ENCODE measurements around the gene HTR1B.

The HTR1B gene, protein sequence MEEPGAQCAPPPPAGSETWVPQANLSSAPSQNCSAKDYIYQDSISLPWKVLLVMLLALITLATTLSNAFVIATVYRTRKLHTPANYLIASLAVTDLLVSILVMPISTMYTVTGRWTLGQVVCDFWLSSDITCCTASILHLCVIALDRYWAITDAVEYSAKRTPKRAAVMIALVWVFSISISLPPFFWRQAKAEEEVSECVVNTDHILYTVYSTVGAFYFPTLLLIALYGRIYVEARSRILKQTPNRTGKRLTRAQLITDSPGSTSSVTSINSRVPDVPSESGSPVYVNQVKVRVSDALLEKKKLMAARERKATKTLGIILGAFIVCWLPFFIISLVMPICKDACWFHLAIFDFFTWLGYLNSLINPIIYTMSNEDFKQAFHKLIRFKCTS

DNA sequence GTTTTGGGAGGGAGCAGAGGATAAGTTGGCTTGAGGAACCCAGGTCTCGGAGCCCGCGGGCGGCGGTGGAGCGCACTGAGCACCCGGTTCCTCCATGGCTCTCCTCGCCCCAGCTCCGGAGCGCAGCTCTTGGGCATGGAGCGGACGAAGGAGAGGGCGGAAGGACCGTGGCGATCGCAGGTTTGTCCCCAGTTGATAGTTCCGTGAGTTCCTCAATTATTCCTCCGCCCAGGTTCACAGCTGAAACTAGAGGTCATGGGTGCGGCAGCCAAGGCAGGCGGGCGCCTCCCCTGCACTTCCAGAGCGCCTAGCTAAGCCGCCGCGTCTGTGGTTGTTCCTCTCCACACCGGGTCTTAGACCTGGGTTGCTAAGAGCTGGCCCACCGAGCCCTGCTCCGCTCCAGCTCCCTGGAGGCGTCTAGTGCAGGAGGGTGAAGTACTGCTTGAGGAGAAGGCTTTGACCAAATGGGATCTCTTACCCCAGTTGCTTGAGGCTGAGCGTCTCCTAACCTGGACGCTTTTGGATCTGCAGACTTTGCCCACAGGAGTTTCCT is at the start of gene HTR1B:
HTR1B (minus strand) TSS at position 184 of the 553 bp plus-strand sequence; CDS start at position 96, 88 bp downstream.
- no peak for DNase-seq (ENCODE audit: low read depth)

DNA sequence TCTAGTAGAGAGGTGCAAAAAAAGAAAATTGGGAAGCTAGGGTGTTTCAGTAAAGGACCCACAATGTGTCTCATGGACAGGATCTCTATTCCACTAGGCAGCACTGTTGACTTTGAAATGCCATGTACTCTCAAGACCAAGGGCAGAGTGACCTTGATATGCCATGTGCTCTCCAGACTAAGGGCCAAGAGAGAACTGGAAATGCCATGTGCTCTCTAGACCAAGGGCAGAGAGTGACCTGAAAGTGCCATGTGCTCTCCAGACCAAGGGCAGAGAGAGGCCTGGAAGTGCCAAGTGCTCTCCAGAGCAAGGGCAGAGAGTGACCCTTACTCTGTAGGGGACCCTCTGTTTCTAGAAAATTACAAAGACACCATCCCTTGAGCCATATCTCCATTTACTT is 49.3 kb upstream of the HTR1B start:
- no peak for DNase-seq (ENCODE audit: low read depth)

- no peak for DNase-seq (ENCODE audit: low read depth)
Measured at GRCh38 chr6:77511860-77512259, 48.6 kb upstream of the HTR1B start.

DNA sequence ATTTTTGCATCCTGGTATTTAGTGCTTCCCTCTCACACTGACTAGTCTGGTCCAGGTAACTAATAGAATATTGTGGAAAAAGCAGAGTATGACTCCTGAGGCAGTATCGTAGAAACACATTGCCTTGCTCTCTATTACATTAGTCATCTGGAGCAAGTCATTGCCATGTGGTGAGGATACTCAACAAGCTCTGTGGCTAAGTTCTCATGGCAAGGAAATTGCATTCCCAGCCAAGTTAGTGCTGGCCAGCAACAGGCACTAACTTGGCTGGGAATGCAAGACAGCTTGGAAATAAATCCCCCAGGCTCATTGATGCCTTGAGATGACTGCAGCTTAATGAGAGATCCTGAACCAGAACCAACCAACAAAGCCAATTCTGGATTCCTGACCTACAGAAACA is 39.7 kb upstream of the HTR1B start:
- no peak for DNase-seq (ENCODE audit: low read depth)

DNA sequence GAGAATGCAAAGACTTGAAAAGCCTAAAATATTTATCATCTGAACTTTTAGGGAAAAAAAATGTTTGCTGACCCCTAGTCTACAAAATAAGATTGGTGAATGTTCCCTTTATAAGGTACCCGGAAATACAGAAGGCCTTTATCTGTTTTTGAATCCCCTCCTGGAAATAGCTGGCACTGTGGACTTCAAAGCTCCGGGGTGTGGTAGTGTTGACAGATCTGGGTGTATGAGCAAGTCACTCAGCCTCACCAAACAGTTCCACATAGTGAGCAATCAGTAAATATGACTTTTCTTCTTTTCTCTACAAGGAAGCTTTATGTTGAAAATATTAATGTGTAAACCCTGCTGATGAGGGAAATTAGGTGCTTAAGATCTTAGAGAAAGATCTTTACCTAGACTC is 29.2 kb upstream of the HTR1B start:
- DNase-seq (ENCODE audit: low read depth), result no peak

GRCh38 chr6:77487808-77488425 is 24.6 kb upstream of the HTR1B start:
- no peak for DNase-seq (ENCODE audit: low read depth)

DNA sequence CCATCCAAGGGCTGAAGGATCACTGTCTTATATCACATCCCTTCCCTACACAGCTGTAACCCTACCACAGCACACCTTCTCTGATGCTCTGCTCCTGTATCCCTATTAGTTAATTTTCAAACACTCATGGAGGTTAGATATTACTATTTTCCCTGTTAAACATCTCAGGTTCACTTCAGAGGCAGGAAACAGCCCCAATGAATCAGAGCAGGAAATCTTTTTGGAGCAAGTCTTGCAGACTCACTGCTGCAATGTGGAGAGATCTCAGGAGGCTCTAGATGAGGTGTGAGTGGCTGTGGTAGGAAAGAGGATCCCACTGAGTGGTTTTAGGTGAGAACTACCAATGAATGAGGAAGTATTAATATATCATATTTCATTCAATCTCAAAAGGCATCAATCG is 19.7 kb upstream of the HTR1B start:
- DNase-seq (ENCODE audit: low read depth), result no peak

DNA sequence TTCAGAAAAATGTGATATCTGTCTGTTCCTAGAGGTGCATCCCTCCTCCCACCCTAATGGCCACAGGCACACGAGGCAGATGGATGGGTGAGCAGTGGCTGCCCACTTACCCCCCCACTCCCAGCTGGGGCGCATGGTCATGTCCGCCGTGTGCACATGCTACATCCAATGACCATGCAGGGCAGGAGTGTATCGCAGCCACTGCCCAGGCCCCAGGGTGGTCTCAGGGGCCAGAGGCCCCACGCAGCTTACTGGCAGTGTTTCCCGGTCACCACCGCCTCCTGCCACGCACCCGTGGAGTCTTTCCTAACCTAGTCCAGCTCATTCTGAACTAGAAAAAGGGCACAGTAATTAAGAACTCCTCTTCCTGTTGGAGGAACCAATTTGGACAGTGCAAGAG is 11.7 kb upstream of the HTR1B start:
- DNase-seq (ENCODE audit: low read depth), result no peak

- DNase-seq (ENCODE audit: low read depth), result no peak
Measured at GRCh38 chr6:77474286-77474956, 11.1 kb upstream of the HTR1B start.

DNA sequence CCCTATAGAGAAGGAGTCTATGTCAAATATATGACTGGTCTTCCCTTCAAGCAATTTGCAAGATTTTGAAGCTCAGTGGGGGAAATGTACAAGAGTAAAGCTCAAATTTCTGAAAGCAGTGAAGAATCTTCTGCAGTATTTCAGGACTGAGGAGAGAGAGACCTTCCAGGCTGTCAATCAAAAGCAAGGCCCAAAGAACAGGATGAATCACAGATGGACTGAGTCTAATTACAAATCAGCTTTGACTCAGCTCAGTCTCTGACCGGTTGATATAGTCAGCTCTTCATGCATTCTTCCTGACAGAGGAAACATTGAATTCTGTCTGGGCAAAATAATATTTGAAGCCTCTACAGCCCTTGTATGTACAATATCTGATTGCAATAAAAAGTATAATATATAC is 7.7 kb upstream of the HTR1B start:
- DNase-seq (ENCODE audit: low read depth), result no peak

DNA sequence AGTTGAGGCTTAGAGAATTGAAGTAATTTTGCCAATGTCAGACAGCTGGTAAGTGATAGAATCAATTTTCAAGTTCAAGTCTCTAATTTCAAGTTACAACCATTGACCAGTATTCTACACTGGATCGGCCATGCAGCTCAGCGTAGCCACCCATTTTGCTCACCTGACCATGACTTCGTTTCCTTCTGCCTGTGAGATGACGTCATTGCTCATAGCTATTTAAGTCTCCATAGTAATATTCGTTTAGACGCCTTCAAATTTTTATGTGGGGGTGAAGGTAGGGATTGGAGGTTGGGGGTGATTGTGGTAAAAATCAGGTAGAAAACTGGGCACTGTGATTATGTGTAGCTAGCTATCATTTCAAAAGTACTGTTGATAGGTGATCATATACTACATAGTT is 5.6 kb upstream of the HTR1B start:
- no peak for DNase-seq (ENCODE audit: low read depth)

DNA sequence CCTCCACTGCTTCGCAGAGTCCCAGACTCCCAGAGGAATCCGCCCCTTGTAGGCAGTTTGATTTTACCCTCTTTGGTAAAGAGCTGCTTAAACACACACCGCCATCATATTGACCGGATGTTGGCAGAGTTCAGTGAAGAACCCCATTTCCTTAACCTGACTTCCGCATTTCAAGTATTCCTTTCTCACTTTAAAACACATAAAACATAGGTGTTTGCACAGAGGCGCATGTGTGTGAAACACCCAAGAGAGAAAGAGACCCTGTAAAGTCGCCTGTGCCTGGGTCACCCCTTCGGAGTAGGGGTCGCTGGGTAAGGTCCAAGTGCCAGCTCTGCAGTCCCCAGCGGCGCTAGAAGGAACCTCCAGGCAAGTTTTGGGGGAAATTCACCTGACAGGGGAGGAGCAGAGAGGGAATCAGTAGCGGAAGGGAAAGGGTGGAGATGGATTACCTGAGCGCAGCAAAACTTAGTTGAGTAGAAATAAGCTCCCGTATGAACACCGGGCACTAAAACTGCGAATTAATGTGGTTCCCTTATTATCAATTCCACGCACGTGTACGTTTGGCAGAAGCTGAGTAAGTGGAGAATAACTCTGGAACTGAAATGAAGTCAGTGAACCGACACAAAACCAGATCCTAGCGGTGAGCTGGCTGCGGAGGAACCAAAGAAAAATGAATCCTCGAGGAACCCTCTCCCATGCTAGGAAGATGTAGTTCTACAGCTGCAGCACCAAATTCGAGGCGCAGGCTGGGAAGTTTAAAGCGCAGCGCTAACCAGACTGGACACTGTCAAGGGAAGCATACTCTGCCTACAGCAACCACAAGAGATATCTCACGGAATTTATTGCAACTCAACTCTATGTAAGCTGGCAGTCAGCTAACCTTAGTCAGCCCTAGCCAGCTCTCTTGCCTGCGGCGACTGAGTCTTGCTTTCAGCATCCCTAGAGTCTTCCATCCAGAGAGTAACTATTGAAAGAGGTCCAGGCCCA is 3.5 kb upstream of the HTR1B start:
- DNase-seq (ENCODE audit: low read depth), result no peak

DNA sequence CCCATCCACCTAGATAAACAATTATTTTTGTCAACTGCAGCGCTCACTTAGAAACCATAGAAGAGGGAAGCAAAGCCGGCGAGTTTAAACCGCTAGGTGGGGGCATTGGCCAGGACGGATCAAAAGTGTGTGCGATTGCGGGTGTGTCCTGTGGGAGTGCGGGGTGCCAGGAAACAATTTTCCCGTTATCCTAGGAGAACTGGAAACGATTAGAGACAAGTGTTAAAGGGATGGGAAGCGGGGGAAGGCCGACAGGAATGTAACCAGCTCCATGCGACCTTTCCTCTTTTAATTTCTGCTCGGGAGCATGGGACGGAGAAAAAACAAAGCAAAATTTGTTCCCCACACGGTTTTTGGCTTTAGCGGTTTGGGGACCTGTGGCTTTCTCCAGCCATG is 2.8 kb upstream of the HTR1B start:
- no peak for DNase-seq (ENCODE audit: low read depth)

DNA sequence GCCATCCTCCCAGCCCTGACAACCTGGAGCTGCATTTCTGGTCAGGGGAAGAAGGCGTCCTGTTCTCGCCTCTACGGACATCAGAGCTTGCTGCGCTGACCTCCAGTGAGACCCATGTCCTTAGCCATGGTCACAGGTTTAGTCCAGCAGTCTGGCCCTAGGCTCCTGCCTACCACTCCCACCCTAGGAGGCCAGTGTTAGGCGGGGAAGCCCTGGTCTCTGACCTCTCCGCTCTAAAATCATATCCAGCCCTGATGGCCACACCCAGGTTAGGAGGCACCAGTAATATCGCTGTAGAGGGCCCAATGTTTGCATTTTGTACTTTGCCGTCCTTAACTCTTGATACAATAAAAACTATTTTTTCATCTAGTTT is 1.2 kb upstream of the HTR1B start:
- no peak for DNase-seq (ENCODE audit: low read depth)

DNA sequence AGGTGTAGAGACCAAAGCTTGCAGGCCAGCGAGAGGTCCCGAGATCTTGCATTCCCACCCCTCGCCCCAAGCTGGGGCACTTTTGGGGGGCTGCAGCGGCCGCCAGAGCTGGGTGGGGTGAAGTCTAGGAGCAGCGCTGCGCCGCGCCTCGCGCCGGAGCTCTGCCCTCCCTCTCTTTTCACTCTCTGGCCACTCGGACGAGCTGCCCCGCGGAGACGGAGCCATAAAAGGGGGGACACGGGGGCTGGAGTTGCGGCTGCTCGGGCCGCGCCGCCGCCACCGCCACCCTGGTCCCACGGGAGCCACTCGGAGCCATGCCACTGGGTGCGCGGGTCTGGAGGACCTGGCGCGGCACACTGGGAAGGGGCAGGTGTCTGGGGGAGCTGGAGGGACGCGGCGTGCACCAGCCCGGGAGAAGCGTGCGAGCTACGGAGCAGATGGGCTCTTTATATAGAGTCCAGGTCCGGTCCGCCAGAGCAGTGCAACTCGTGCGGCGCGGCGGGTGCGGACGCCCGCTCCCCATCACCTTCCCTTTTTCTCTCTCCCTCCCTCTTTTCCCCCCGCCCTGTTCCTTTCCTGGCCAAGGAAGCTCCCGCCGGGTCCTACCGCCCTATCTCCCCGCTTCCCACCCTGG is 687 bp upstream of the HTR1B start:
- DNase-seq (ENCODE audit: low read depth), result no peak

- no peak for DNase-seq (ENCODE audit: low read depth)
Measured at GRCh38 chr6:77462359-77463307, 658 bp downstream of the HTR1B start.

DNA sequence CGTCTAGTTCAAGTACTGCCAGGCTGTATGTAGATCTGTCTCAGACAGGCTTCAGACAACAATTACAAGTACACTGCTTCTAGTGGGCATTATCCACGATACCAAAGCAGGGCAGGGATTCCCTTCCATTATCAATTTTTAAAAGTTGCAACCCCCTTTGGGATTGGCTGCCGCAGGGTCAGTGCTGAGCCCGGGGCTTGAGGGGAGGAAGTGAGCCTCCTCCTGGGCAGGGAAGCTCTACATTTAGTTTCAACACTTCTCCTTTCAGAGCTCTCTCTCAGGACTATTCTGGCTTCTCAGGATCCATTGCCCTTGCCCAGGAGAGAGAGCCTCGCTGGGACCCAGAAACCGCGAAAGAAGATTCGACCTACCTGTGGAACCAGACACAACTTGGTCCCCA is 1.5 kb downstream of the HTR1B start:
- DNase-seq (ENCODE audit: low read depth), result no peak

- no peak for DNase-seq (ENCODE audit: low read depth)
Measured at GRCh38 chr6:77458421-77458820, 4.9 kb downstream of the HTR1B start.

GRCh38 chr6:77457720-77458349 is 5.5 kb downstream of the HTR1B start:
- no peak for DNase-seq (ENCODE audit: low read depth)
